B cell (primary cell): ENCODE measurements around the gene RBMS3. TPM values are rescaled to one million over a fixed set of nuclear protein-coding genes. Genes with fewer than 3 reads are reported as not detected.

Experiments used
- ATAC-seq: fragments of 200-7000 bp; cut with Tn5 transposase; one replicate; pipeline ENCODE4 v1.10.0; 2021; ENCODE audit warnings: low read depth, mild to moderate bottlenecking, moderate number of reproducible peaks, moderate library complexity
- CTCF ChIA-PET: fragments of 350-600 bp; sonication (Branson Sonifier 250); formaldehyde crosslinking; loops from one replicate; lab custom pipeline; 2021; ENCODE audit warnings: antibody characterized with exemption, inconsistent platforms; lab: Charles Lee
- POLR2A ChIA-PET: fragments of 350-600 bp; sonication (Branson Sonifier 250); formaldehyde crosslinking; loops from one replicate; lab custom pipeline; 2021; ENCODE audit warnings: antibody characterized with exemption; lab: Charles Lee
- DNase-seq: peaks from one replicate; pipeline ENCODE4 v3.0.0; 2013
- H2AFZ ChIP-seq: 2 replicates; pipeline ENCODE4 v1.6.1; 2012; ENCODE audit warnings: mild to moderate bottlenecking, low read depth, low read length; ENCODE audit not compliant: insufficient read depth, poor library complexity, severe bottlenecking
- H3K27ac ChIP-seq, 2 donors: 1 replicate in 1 of 2; 2 replicates in 1 of 2; pipeline ENCODE4 v1.5.1; 2012 to 2013; ENCODE audit warnings: low read length in 2 of 2, mild to moderate bottlenecking in 2 of 2, moderate library complexity in 1 of 2
- H3K27me3 ChIP-seq, 4 experiments: fragments of 200-600 bp in 1 of 4; sonication (generic) in 1 of 4; replicated peaks in 1 of 4; 1 replicate in 2 of 4; 2 replicates in 2 of 4; pipeline versions ENCODE4 v1.6.1 to v1.7.0; 2013 to 2016; ENCODE audit warnings: low read length in 3 of 4, mild to moderate bottlenecking in 2 of 4, mixed read lengths in 1 of 4, moderate library complexity in 1 of 4; ENCODE audit not compliant: insufficient read depth in 4 of 4, control insufficient read depth in 3 of 4; ENCODE audit errors: control extremely low read depth in 1 of 4
- H3K36me3 ChIP-seq, 2 experiments: replicated peaks in 1 of 2; 1 replicate in 1 of 2; 2 replicates in 1 of 2; pipeline versions ENCODE4 v1.6.1 to v1.7.1; 2013; ENCODE audit warnings: low read length in 1 of 2; ENCODE audit not compliant: insufficient read depth in 2 of 2, control insufficient read depth in 1 of 2; ENCODE audit errors: control extremely low read depth in 1 of 2, extremely low read depth in 1 of 2
- H3K4me1 ChIP-seq, 2 donors: fragments of 200-600 bp in 1 of 2; sonication (generic) in 1 of 2; 1 replicate in 1 of 2; 2 replicates in 1 of 2; pipeline versions ENCODE4 v1.5.1 to v1.6.1; 2013 to 2017; ENCODE audit warnings: low read length in 2 of 2; ENCODE audit not compliant: control insufficient read depth in 2 of 2, insufficient read depth in 2 of 2
- H3K4me2 ChIP-seq: replicated peaks from 2 replicates; pipeline ENCODE3; 2012; ENCODE audit warnings: mild to moderate bottlenecking, low read depth, low read length; ENCODE audit not compliant: poor library complexity, severe bottlenecking
- H3K4me3 ChIP-seq, 5 experiments: fragments of 200-600 bp in 1 of 5; sonication (generic) in 1 of 5; 1 replicate in 3 of 5; 2 replicates in 2 of 5; pipeline versions ENCODE4 v1.5.1 to v1.7.0; 2011 to 2016; ENCODE audit warnings: low read length in 4 of 5, mild to moderate bottlenecking in 4 of 5, low read depth in 2 of 5, control low read depth in 1 of 5, moderate library complexity in 1 of 5; ENCODE audit not compliant: insufficient read depth in 1 of 5; ENCODE audit errors: control extremely low read depth in 1 of 5, extremely low read depth in 1 of 5
- H3K79me2 ChIP-seq: fragments of 200-600 bp; sonication (generic); one replicate; pipeline ENCODE4 v1.6.0; 2016; ENCODE audit warnings: low read length; ENCODE audit not compliant: control insufficient read depth, insufficient read depth
- H3K9ac ChIP-seq: fragments of 200-600 bp; sonication (generic); 2 replicates; pipeline ENCODE4 v1.6.1; 2017; ENCODE audit warnings: mild to moderate bottlenecking, low read length, moderate library complexity
- H3K9me3 ChIP-seq, 3 donors: one replicate each; pipeline versions ENCODE4 v1.6.1 to v1.7.1; 2013; ENCODE audit warnings: low read length in 2 of 3; ENCODE audit not compliant: control insufficient read depth in 2 of 3, insufficient read depth in 1 of 3; ENCODE audit errors: control extremely low read depth in 1 of 3
- H4K20me1 ChIP-seq: 2 replicates; pipeline ENCODE4 v1.6.0; 2012; ENCODE audit warnings: mild to moderate bottlenecking, low read length; ENCODE audit not compliant: insufficient read depth, control insufficient read depth, poor library complexity, severe bottlenecking
- H3K27ac Mint-ChIP-seq: one replicate; pipeline ENCODE4 v1.8.0; 2021; ENCODE audit warnings: mixed read lengths
- H3K27me3 Mint-ChIP-seq: one replicate; pipeline ENCODE4 v1.8.0; 2021; ENCODE audit warnings: mixed read lengths
- H3K4me1 Mint-ChIP-seq: one replicate; pipeline ENCODE4 v1.8.0; 2021; ENCODE audit warnings: mixed read lengths
- H3K4me3 Mint-ChIP-seq: one replicate; pipeline ENCODE4 v1.8.0; 2021; ENCODE audit warnings: mixed read lengths
- H3K9me3 Mint-ChIP-seq: one replicate; pipeline ENCODE4 v1.8.0; 2022; ENCODE audit warnings: mixed read lengths; ENCODE audit not compliant: insufficient read depth
- EZH2 ChIP-seq: IDR thresholded peaks from 2 replicates; pipeline ENCODE4 v1.6.1; 2012; ENCODE audit warnings: borderline replicate concordance, low read depth, mild to moderate bottlenecking, moderate library complexity, low read length; ENCODE audit not compliant: insufficient read depth, poor library complexity, severe bottlenecking
- WGBS: methylation state at CpG from one replicate; pipeline ENCODE4 v1.1.5; 2013; ENCODE audit warnings: missing lambda C conversion rate; ENCODE audit not compliant: insufficient coverage; 5-methylcytosine and 5-hydroxymethylcytosine counted together
- intact Hi-C: fragments of 100-400 bp; cut with micrococcal nuclease; formaldehyde crosslinking; loops from one replicate; pipeline ENCODE4 v1.10.0; 2022
- polyA plus RNA-seq: library from polyadenylated mRNA; depleted of rRNA; stranded (reverse); fragments of >200 nt; gene quantifications from 2 replicates; pipeline ENCODE4 v1.2.3, GENCODE V29; 2012
- total RNA-seq, 2 donors: library from RNA; stranded (reverse); fragments of 120-200 nt in 1 of 2; gene quantifications; 1 replicate in 1 of 2; 2 replicates in 1 of 2; pipeline versions ENCODE4 v1.2.3 to v1.2.4, GENCODE V29; 2013 to 2022
- TF ChIP-seq, protein P1 (sequence below): fragments of 200-600 bp; IDR thresholded peaks from one replicate; pipeline ENCODE4 v1.8.0; 2022; ENCODE audit warnings: antibody characterized with exemption, mild to moderate bottlenecking

RBMS3 gene
- total and polyA plus RNA-seq, 2 donors (not counting 1 experiment from before 2014, with no cell fraction given) = not detected

DNA sequence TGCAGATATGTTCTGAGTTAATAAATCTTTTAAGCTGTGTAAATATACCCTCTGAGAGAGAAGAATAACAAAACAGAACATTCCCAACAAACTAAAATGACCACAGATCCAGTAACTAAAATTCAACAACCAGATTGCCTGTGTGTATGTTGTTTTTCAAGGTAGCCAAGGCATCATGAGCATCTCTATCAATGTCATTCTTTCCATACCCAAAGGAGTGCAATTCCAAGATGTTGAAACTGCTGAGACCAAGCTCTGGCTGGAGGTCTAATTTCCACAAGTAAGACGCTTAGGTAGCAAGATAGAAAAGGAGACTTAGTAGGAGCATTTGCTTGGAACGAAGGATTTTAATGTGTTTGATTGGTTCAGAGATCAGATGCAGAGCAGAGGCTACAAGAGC, 276.3 kb downstream of the RBMS3 start:
- H3K4me2 ChIP-seq = no peak overlapping the region
- no peak for TF ChIP-seq EZH2
- TF ChIP-seq, protein P1, sequence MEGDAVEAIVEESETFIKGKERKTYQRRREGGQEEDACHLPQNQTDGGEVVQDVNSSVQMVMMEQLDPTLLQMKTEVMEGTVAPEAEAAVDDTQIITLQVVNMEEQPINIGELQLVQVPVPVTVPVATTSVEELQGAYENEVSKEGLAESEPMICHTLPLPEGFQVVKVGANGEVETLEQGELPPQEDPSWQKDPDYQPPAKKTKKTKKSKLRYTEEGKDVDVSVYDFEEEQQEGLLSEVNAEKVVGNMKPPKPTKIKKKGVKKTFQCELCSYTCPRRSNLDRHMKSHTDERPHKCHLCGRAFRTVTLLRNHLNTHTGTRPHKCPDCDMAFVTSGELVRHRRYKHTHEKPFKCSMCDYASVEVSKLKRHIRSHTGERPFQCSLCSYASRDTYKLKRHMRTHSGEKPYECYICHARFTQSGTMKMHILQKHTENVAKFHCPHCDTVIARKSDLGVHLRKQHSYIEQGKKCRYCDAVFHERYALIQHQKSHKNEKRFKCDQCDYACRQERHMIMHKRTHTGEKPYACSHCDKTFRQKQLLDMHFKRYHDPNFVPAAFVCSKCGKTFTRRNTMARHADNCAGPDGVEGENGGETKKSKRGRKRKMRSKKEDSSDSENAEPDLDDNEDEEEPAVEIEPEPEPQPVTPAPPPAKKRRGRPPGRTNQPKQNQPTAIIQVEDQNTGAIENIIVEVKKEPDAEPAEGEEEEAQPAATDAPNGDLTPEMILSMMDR = no peak
- H3K4me1 ChIP-seq = no peaks in the 10 kb centered on the region
- no peak for DNase-seq
- H2AFZ ChIP-seq = no peak overlapping the region
- no peaks in the 10 kb centered on the region for H3K36me3 ChIP-seq
- H3K9ac ChIP-seq = no peak overlapping the region
- ChIA-PET POLR2A (no interaction called here), CTCF (no interaction called here)
- no peaks in the 10 kb centered on the region for H3K4me1 Mint-ChIP-seq
- no peaks in the 10 kb centered on the region for H3K27me3 Mint-ChIP-seq
- ATAC-seq = no peak
- H4K20me1 ChIP-seq = no peaks in the 10 kb centered on the region
- H3K79me2 ChIP-seq = no peaks in the 10 kb centered on the region
- intact Hi-C loops = no loop called here
- H3K4me3 Mint-ChIP-seq = no peak overlapping the region
- no peaks in the 10 kb centered on the region for H3K9me3 Mint-ChIP-seq
- 89% methylated on average over 2 of the region's 2 CpGs for WGBS
- peaks cover 0 to 3% (median 0%) of the 10 kb centered on the region in 3 donors for H3K9me3 ChIP-seq
- H3K27ac ChIP-seq = no peak overlapping the region
- no peak overlapping the region for H3K4me3 ChIP-seq
- H3K27ac Mint-ChIP-seq = no peak overlapping the region
- H3K27me3 ChIP-seq = no peaks in the 10 kb centered on the region

- intact Hi-C loops = no loop called here
- Mint-ChIP-seq H3K4me1 (no peaks in the 10 kb centered on the region), H3K27me3 (no peaks in the 10 kb centered on the region), H3K9me3 (no peaks in the 10 kb centered on the region), H3K27ac (no peak overlapping the region), H3K4me3 (no peak overlapping the region)
- Histone ChIP-seq H3K9me3 (peaks cover 0 to 3% (median 0%) of the 10 kb centered on the region in 3 donors), H3K4me2 (no peak overlapping the region), H3K4me1 (no peaks in the 10 kb centered on the region), H3K36me3 (no peaks in the 10 kb centered on the region), H3K27me3 (no peaks in the 10 kb centered on the region), H3K27ac (no peak overlapping the region), H4K20me1 (no peaks in the 10 kb centered on the region), H3K79me2 (no peaks in the 10 kb centered on the region), H3K4me3 (no peak overlapping the region), H3K9ac (no peak overlapping the region), H2AFZ (no peak overlapping the region)
- TF ChIP-seq EZH2 = no peak
- TF ChIP-seq, protein P1 = no peak
- CTCF ChIA-PET = no interaction called here
- no CpG with 5 or more reads among the region's 2 CpGs for WGBS
- no peak for ATAC-seq
- DNase-seq = no peak
- POLR2A ChIA-PET = no interaction called here
These were observed 277.0 kb downstream of the RBMS3 start for GRCh38 chr3:29557825-29558224.
